K562 (cell line): ENCODE results near the gene CPED1. TPM values are rescaled to one million over a fixed set of nuclear protein-coding genes. Genes with fewer than 3 reads are reported as not detected.
A peak's percentile ranks its signal among the peaks of the same experiment; 100 is the strongest.

Experiments
- CCNT2 ChIP-seq: IDR thresholded peaks from 2 replicates; pipeline ENCODE4 v1.6.1; 2011; ENCODE audit warnings: borderline replicate concordance, low read depth, mild to moderate bottlenecking, moderate library complexity, mixed read lengths, low read length; ENCODE audit not compliant: insufficient read length; ENCODE audit errors: extremely low read depth
- CREM ChIP-seq: IDR thresholded peaks from 2 replicates; pipeline ENCODE4 v1.6.1; 2014; ENCODE audit warnings: antibody characterized with exemption, low read depth
- ETV5 ChIP-seq: sonication (generic); formaldehyde crosslinking; IDR thresholded peaks from 2 replicates; pipeline ENCODE4 v1.4.0; 2020; ENCODE audit warnings: low read depth, mild to moderate bottlenecking, missing genetic modification reagents
- FOXJ3 ChIP-seq: sonication (generic); formaldehyde crosslinking; IDR thresholded peaks from 2 replicates; pipeline ENCODE4 v1.4.0; 2020; ENCODE audit warnings: mild to moderate bottlenecking, missing genetic modification reagents
- MCM5 ChIP-seq: fragments of 450-650 bp; IDR thresholded peaks from 2 replicates; pipeline ENCODE4 v1.6.1; 2016; ENCODE audit warnings: low read depth
- POU5F1 ChIP-seq: fragments of 150-350 bp; IDR thresholded peaks from 2 replicates; pipeline ENCODE4 v1.6.1; 2014; ENCODE audit warnings: borderline replicate concordance, low read length, low read depth, mild to moderate bottlenecking; ENCODE audit not compliant: partially characterized antibody
- RBM14 ChIP-seq: fragments of 200-400 bp; formaldehyde crosslinking; IDR thresholded peaks from 2 replicates; pipeline ENCODE4 v1.6.1; 2018; ENCODE audit warnings: low read depth, mild to moderate bottlenecking, low read length, moderate library complexity, borderline replicate concordance; ENCODE audit not compliant: insufficient read depth
- TBP ChIP-seq: optimal IDR thresholded peaks from 2 replicates; pipeline ENCODE3; 2011; ENCODE audit warnings: low read depth, low read length, improper control_type of control experiment
- THRB ChIP-seq: fragments of 450-650 bp; formaldehyde crosslinking; conservative IDR thresholded peaks from 2 replicates; pipeline ENCODE4 v1.4.0; 2022; ENCODE audit warnings: mild to moderate bottlenecking, missing genetic modification characterization
- TOE1 ChIP-seq, 2 experiments: fragments of 450-650 bp in 1 of 2; sonication (generic) in 1 of 2; formaldehyde crosslinking in 1 of 2; IDR thresholded peaks; 2 replicates each; pipeline versions ENCODE4 v1.7.1 to v1.8.0; 2016 to 2022; ENCODE audit warnings: borderline replicate concordance in 2 of 2, mild to moderate bottlenecking in 2 of 2, antibody characterized with exemption in 1 of 2, inconsistent platforms in 1 of 2, low read depth in 1 of 2, missing genetic modification reagents in 1 of 2, moderate library complexity in 1 of 2
- XRCC4 ChIP-seq: IDR thresholded peaks from one replicate; pipeline ENCODE4 v1.6.1; 2011; ENCODE audit not compliant: insufficient read depth, insufficient read length; ENCODE audit errors: extremely low read depth
- ZMIZ1 ChIP-seq, 2 experiments: fragments of 150-350 bp in 1 of 2; IDR thresholded peaks; 2 replicates each; pipeline ENCODE4 v1.6.1; 2012 to 2016; ENCODE audit warnings: low read depth in 2 of 2, low read length in 2 of 2, mild to moderate bottlenecking in 1 of 2, moderate library complexity in 1 of 2
- ZNF395 ChIP-seq: fragments of 200-800 bp; sonication (Bioruptor generic); IDR thresholded peaks from 2 replicates; pipeline ENCODE4 v1.6.1; 2017; ENCODE audit warnings: missing genetic modification characterization, missing compliant biosample characterization
- ZNF398 ChIP-seq: fragments of 250-450 bp; sonication (Bioruptor Pico); IDR thresholded peaks from 2 replicates; pipeline ENCODE4 v1.8.0; 2021; ENCODE audit warnings: moderate library complexity, mild to moderate bottlenecking, inconsistent platforms
- ZNF830 ChIP-seq: fragments of 250-450 bp; sonication (Bioruptor Pico); IDR thresholded peaks from 2 replicates; pipeline ENCODE4 v1.5.0; 2021; ENCODE audit warnings: mild to moderate bottlenecking
- polyA plus RNA-seq, 8 experiments: library from polyadenylated mRNA; depleted of rRNA in 4 of 8; stranded (reverse) in 5 of 8; unstranded in 3 of 8; fragments of >200 nt; fragmentation: Nextera tagmentation in 2 of 8; fragmentation: Illumina TruSeq in 1 of 8; extraction: Ambion mirVana in 2 of 8; extraction: Trizol in 1 of 8; gene quantifications; 2 replicates each; pipeline versions ENCODE4 v1.2.1 to v1.2.3, GENCODE V29; 2011 to 2014; ENCODE audit warnings: inconsistent platforms in 1 of 8, missing spikeins in 1 of 8
- total RNA-seq, 7 experiments: library from RNA; depleted of rRNA in 6 of 7; stranded (reverse); fragments of >200 nt in 6 of 7; fragmentation: Illumina TruSeq in 2 of 7; extraction: Trizol in 2 of 7; gene quantifications; 2 replicates each; pipeline versions ENCODE4 v1.2.1 to v1.2.3, GENCODE V29; 2011 to 2021; ENCODE audit warnings: low replicate concordance in 1 of 7

CPED1 gene
- total and polyA plus RNA-seq, 9 of the 15 experiments (the other 6 are each of a cell fraction or from before 2014, with no cell fraction given) = 195 to 393 (median 290) TPM

- TF ChIP-seq POU5F1 (no peak), ZNF395 (CRISPR knock-in tag) (0 out of 2 replicates have a peak, but pooled peaks have one; percentile 20), ZMIZ1 (IDR thresholded peaks at IDR 0.05; ENCODE audit: low read depth in 2 of 2, low read length in 2 of 2) (peak in 1 of 2 experiments; percentile 38; a peak in 1 of 4 replicates), ZNF398 (no peak), ZNF830 (CRISPR knock-in tag) (peak; percentile 74; the same call in 1 of the 2 replicates), TOE1 (IDR thresholded peaks at IDR 0.05; ENCODE audit: borderline replicate concordance) (no peak), TOE1 (CRISPR knock-in tag; IDR thresholded peaks at IDR 0.05; ENCODE audit: borderline replicate concordance, low read depth) (no peak), THRB (CRISPR knock-in tag) (peak; percentile 56), ETV5 (no peak), RBM14 (no peak), CREM (peak; percentile 62), XRCC4 (no peak), FOXJ3 (CRISPR knock-in tag) (no peak), CCNT2 (peak; percentile 71), MCM5 (no peak), TBP (no peak)
Observed at GRCh38 chr7:121081327-121081936, 92.9 kb downstream of the CPED1 start (continued).
